AG10803 (cell line): ENCODE data around the gene XCL1.
"Not testable (repeated sequence)": the region's sequence is repeated elsewhere in the genome, so short reads cannot be mapped to it uniquely, and the experiment has no call there.

ENCODE experiments used
- DNase-seq: peaks from one replicate; pipeline ENCODE4 v3.0.0; 2010; ENCODE audit warnings: low read depth
- H3K4me3 ChIP-seq: 2 replicates; pipeline ENCODE4 v1.5.1; 2011; ENCODE audit warnings: mild to moderate bottlenecking, low read length, control low read depth
- CTCF ChIP-seq: conservative IDR thresholded peaks from 2 replicates; pipeline ENCODE4 v1.5.1; 2011; ENCODE audit warnings: mild to moderate bottlenecking, low read length, control low read depth, inconsistent platforms

XCL1 gene

GRCh38 chr1:168576245-168576688, at the start of gene XCL1:
XCL1 (plus strand) TSS chr1:168576605; CDS start chr1:168576638, 33 bp downstream.
- H3K4me3 ChIP-seq, DNase-seq: not testable (repeated sequence)

- TF ChIP-seq CTCF: no peak
- DNase-seq: no peak
- H3K4me3 ChIP-seq: no peak overlapping the region
Measured at GRCh38 chr1:168529518-168529917, 46.9 kb upstream of the XCL1 start.

GRCh38 chr1:168531615-168532345, 44.6 kb upstream of the XCL1 start:
- no peak overlapping the region for H3K4me3 ChIP-seq
- DNase-seq: no peak
- TF ChIP-seq CTCF: no peak

- TF ChIP-seq CTCF: no peak
- H3K4me3 ChIP-seq: no peak overlapping the region
- DNase-seq: no peak
Measured at GRCh38 chr1:168535536-168535935, 40.9 kb upstream of the XCL1 start.

GRCh38 chr1:168540798-168541197, 35.6 kb upstream of the XCL1 start:
- DNase-seq, H3K4me3 ChIP-seq: not testable (repeated sequence)

- H3K4me3 ChIP-seq, DNase-seq: not testable (repeated sequence)
Measured at GRCh38 chr1:168542978-168543377, 33.4 kb upstream of the XCL1 start.

GRCh38 chr1:168543840-168544498, 32.4 kb upstream of the XCL1 start, which contains the start of gene XCL2:
XCL2 (minus strand) TSS chr1:168543997; CDS start chr1:168543964, 33 bp downstream.
- DNase-seq: not testable (repeated sequence)

GRCh38 chr1:168545678-168546552, 30.5 kb upstream of the XCL1 start:
- TF ChIP-seq CTCF: peak; percentile 60
- peak; percentile 69 for DNase-seq
- not testable (repeated sequence) for H3K4me3 ChIP-seq

More at GRCh38 chr1:168543840-168544498, 32.4 kb upstream of the XCL1 start, which contains the start of gene XCL2:
- H3K4me3 ChIP-seq: not testable (repeated sequence)

GRCh38 chr1:168546553-168546895, 29.9 kb upstream of the XCL1 start:
- H3K4me3 ChIP-seq, DNase-seq: not testable (repeated sequence)
